HL-60/S4 treated with retinoic acid at 250 ng/mL for 4 days and 3 days (cell line): ENCODE measurements around the gene DDX39A.
"Not testable (repeated sequence)": the region's sequence is repeated elsewhere in the genome, so short reads cannot be mapped to it uniquely, and the experiment has no call there.

Experiments
- in situ Hi-C: fragments of 300-500 bp; cut with MboI; formaldehyde crosslinking; loops from 2 replicates; pipeline ENCODE4 v1.7.0; 2022; ENCODE audit warnings: low sequenced_read_pairs

Gene DDX39A

DNA sequence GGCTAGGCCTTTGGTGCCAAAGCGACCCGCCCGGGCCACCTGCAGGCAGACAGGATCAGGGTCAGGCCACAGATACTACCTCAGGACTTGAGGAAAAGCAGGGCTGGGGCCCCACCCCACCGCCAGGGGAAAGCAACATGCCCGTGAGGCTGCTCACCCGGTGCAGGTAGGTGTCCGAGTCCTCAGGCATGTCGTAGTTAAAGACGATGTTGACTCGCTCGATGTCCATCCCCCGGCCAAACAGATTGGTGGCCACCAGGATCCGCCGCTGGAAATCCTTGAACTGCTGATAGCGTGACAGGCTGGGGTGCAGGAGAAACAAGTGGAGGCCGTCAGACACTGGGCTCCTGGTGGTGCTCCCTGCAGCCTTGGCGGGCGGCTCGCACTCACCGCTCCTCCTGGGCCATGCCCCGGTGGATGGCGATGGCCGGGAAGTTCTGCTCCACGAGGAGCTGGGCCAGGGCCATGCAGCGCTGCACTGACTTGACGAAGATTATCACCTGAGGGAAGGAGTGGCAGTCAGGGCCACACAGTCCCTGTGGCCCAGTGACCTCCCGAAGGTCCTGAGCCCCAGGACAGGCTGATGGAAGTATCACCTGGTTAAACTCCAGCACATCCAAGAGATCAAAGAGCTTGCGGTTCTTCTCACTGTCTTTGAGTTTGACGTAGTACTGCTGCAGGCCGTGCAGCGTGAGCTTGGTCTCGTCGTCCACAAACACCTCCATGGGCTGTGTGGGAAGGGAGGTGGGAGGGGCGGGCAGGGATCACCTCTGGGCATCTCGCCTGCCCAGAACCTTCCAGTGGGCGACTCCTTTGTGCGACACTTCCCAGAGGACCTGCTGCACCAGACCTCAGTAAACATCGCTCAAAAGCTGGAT, 9.8 kb downstream of the DDX39A start:
- in situ Hi-C loops: no loop called here

DNA sequence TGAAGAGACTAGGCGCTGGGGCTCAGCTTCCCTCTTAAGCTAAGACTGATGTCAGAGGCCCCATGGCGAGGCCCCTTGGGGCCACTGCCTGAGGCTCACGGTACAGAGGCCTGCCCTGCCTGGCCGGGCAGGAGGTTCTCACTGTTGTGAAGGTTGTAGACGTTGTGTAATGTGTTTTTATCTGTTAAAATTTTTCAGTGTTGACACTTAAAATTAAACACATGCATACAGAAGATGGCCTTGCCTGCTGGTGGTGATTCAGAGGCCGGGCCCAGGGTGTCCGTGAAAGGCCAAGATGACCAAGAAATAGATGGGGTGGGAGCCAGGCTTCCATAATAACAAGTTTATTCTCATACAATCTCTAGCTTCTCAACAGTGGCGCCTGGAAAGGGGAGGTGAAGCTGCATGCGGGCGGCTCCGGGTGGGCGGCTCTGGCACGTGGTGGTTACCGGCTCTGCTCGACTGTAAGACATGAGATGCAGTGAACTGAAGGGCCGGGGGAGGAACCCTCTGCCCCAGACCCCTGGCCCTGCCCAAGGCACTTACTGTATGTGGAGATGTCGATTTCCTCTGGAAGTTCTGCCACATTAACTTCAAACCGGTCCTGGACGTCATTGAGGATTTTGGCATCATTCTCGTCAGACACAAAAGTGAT, 10.5 kb downstream of the DDX39A start:
- in situ Hi-C loops: no loop called here

GRCh38 chr19:14407605-14408484, 11.3 kb downstream of the DDX39A start:
- in situ Hi-C loops: no loop called here

DNA sequence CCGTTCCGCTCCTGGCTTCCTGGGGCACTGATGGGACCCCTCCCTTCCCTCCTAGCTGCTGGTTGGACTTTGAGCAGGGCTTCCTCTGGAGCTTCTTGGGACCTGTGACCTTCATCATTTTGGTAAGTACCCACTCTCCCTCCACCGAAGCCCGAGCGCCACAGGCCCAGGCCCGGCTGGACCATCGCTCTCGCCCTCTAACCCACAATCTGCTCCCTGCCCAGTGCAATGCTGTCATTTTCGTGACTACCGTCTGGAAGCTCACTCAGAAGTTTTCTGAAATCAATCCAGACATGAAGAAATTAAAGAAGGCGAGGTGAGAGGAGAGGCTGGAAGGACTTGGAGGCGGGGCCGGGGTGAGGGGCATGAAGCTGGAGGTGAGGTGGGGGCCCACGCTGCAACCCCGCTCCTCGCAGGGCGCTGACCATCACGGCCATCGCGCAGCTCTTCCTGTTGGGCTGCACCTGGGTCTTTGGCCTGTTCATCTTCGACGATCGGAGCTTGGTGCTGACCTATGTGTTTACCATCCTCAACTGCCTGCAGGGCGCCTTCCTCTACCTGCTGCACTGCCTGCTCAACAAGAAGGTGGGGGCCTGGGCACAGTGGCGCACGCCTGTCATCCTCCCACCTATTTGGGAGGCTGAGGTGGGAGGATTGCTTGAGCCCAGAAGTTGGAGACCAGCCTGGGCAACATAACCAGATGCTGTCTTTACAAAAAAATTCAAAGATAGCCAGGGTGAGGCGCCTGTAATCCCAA, 12.3 kb downstream of the DDX39A start:
- in situ Hi-C loops: no loop called here

- in situ Hi-C loops: no loop called here
Observed at GRCh38 chr19:14405758-14406644, 13.1 kb downstream of the DDX39A start.

GRCh38 chr19:14405380-14405757, 13.8 kb downstream of the DDX39A start:
- in situ Hi-C loops: no loop called here

DNA sequence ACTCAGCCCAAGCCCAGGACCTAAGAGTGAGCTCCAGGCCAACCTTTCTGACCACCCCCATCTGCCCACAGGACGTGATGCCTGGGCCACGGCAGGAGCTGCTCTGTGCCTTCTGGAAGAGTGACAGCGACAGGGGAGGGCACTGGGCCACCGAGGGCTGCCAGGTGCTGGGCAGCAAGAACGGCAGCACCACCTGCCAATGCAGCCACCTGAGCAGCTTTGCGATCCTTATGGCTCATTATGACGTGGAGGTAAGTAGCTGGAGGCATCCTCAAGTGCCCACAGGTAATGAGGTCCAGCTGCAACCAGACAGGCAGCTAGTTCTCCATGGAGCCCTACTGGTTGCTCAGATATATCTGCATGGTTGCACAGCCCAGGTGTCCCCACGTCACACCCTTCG, 14.8 kb downstream of the DDX39A start:
- in situ Hi-C loops: no loop called here

DNA sequence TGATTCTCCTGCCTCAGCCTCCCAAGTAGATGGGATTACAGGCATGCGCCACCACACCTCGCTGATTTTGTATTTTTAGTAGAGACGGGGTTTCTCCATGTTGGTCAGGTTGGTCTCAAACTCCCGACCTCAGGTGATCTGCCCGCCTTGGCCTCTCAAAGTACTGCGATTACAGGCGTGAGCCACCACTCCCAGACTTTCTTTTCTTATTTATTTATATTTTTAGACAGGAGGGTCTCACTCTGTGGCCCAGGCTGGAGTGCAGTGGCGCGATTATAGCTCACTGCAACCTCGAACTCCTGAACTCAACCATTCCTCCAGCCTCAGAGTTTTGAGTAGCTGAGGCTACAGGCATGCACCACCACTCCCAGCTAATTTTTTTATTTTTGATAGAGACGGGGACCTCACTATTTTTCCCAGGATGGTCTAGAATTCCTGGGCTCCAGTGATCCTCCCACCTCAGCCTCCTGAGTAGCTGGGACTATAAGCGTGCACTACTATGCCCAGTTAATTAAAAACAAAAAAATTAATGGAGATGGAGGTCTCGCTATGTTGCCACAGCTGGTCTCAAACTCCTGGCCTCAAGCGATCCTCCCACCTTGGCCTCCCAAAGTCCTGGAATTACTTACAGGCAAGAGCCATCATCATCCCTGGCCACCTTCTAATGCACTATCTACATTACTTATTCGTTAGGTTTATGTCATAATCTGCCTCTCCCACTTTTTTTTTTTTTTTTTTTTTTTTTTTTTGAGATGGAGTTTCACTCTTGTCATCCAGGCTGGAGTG, 15.8 kb downstream of the DDX39A start:
- in situ Hi-C loops: not testable (repeated sequence)

- in situ Hi-C loops: no loop called here
Observed at GRCh38 chr19:14402332-14403144, 16.6 kb downstream of the DDX39A start.

DNA sequence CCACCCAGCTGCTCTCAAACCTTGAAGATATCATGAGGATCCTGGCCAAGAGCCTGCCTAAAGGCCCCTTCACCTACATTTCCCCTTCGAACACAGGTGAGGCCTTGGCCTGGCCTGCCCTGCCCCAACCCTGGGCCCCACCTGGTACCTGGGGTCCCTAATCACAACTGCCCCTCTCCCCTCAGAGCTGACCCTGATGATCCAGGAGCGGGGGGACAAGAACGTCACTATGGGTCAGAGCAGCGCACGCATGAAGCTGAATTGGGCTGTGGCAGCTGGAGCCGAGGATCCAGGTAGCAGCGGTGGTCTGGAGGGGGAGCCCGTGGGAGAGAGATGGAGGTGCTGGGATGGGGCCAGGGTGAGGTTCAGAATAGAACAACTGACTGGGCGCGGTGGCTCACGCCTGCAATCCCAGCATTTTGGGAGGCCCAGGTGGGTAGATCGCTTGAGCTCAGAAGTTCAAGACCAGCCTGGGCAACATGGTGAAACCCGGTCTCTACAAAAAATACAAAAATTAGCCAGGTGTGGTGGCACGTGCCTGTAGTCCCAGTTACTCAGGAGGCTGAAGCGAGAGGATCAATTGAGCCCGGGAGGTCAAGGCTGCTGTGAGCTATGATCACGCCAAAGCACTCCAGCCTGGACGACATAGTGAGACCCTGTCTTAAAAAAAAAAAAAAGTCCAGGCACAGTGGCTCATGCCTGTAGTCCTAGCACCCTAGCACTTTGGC, 17.5 kb downstream of the DDX39A start:
- in situ Hi-C loops: no loop called here

DNA sequence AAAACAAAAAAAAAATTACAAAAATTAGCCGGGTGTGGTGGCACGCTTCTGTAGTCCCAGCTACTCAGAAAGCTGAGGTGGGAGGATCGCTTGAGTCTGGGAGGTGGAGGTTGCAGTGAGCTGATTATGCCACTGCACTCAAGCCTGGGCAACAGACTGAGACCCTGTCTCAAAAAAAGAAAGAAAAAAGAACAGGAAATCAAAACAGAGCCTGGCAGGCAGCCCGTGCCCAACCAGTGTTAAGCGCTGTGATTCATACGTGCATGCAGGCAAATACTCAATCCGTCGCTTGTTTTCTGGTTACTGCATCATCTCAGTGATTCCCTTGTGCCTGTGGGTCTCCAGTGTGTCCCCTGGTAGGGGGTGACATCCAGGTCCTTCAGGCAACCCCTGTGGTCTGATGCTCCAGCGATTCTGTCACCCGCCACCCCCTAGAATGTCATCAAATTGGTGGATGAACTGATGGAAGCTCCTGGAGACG, 18.1 kb downstream of the DDX39A start:
- in situ Hi-C loops: no loop called here

DNA sequence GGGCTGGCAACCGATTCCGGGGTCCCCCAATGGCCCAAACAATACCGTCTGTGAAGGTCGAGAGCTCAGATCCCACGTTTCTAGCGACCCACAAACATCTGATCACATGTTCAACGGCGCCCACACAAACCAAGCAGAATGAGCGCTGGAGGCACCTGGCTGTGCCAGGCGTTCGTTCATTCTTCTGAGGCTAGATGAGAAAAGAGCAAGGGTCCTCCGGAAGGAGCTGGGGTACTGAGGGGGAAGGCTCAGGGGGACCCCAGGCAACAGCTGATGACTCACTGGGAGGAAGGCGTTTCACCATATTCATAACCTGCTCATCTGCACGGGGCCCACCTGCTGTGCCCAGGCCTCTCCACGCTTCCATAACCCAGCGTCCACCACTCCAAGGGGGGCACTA, 22.0 kb downstream of the DDX39A start:
- in situ Hi-C loops: not testable (repeated sequence)

DNA sequence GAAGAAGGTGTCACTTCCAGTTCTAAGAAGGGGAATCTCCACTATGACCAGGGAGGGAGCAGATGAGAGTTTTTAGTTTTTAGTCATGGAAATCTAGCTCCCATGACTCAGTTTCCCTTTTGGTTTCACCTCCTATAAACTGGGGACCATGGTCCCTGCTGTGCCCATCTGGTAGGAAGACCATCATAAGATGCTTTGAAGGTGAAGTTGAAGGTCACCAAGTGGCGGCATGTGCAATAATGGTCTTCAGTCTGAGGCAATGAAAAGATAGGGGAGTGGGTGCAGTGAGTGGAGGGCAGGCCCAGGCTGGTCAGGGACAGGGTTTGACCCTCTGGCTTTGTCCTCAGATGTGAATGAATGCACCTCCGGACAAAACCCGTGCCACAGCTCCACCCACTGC, 22.4 kb downstream of the DDX39A start:
- in situ Hi-C loops: not testable (repeated sequence)

GRCh38 chr19:14395710-14396336, 23.3 kb downstream of the DDX39A start:
- in situ Hi-C loops: no loop called here

DNA sequence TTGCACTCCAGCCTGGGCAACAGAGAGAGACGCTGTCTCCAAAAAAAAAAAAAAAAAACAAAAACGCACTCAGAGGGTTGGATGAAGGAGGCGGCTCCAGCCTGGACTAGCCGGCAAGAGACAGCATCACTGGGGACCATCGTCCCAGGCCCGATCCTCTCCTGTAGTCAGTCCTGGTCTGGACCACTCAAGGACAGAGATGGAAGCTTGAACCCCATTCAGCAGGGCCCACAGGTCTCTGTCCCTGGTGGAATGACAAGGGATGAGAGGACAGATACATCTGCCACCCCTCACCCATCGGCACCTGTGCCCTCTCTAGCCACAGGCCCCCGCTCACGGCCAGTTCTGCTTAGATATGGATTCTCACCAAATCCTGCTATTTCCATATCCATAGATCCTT, 23.9 kb downstream of the DDX39A start:
- in situ Hi-C loops: no loop called here

GRCh38 chr19:14394167-14394566, 25.0 kb downstream of the DDX39A start:
- in situ Hi-C loops: no loop called here

GRCh38 chr19:14393329-14393728, 25.8 kb downstream of the DDX39A start:
- in situ Hi-C loops: no loop called here
